ENCODE results near the gene ARNT2.

DNA sequence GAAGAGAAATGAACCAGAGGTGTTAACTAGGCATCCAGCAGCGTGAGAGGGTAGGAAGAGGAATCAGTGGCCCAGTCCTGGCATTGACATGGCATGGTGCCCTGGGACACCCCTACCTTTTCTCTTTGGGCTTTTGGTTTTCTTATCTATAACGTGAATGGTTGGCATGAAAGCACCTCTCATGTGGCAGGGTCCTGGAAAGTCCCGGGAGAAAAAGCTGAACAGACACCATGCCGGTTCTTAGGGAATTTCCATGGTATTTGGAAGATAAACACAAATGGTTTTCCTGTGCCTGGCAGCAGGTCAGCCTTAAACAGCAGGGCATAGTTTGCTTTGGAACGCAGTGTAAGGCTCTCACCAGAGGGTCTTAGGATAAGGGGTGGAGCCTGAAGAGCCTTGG, 15.4 kb downstream of the ARNT2 start:
- TF ChIP-seq, protein P1, sequence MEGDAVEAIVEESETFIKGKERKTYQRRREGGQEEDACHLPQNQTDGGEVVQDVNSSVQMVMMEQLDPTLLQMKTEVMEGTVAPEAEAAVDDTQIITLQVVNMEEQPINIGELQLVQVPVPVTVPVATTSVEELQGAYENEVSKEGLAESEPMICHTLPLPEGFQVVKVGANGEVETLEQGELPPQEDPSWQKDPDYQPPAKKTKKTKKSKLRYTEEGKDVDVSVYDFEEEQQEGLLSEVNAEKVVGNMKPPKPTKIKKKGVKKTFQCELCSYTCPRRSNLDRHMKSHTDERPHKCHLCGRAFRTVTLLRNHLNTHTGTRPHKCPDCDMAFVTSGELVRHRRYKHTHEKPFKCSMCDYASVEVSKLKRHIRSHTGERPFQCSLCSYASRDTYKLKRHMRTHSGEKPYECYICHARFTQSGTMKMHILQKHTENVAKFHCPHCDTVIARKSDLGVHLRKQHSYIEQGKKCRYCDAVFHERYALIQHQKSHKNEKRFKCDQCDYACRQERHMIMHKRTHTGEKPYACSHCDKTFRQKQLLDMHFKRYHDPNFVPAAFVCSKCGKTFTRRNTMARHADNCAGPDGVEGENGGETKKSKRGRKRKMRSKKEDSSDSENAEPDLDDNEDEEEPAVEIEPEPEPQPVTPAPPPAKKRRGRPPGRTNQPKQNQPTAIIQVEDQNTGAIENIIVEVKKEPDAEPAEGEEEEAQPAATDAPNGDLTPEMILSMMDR (IDR thresholded peaks at IDR 0.05), result no peak
- TF ChIP-seq POLR2A (IDR thresholded peaks at IDR 0.05), result no peak
